HepG2 (cell line): ENCODE data around the gene ENO2. TPM values are rescaled to one million over a fixed set of nuclear protein-coding genes. Genes with fewer than 3 reads are reported as not detected.

ENCODE experiments used
- CHD4 ChIP-seq: fragments of 200-600 bp; sonication (generic); IDR thresholded peaks from 2 replicates; pipeline ENCODE4 v1.7.0; 2017; ENCODE audit warnings: mild to moderate bottlenecking, low read length, borderline replicate concordance
- FOSL2 ChIP-seq: sonication (generic); formaldehyde crosslinking; IDR thresholded peaks from 2 replicates; pipeline ENCODE4 v1.4.0; 2020; ENCODE audit warnings: missing genetic modification reagents
- FOXC1 ChIP-seq: sonication (generic); formaldehyde crosslinking; IDR thresholded peaks from 2 replicates; pipeline ENCODE4 v1.8.0; 2022; ENCODE audit warnings: mild to moderate bottlenecking, missing genetic modification reagents, borderline replicate concordance
- GFI1 ChIP-seq: sonication (generic); formaldehyde crosslinking; IDR thresholded peaks from 2 replicates; pipeline ENCODE4 v1.5.0; 2020; ENCODE audit warnings: missing genetic modification reagents, mild to moderate bottlenecking, borderline replicate concordance
- KLF9 ChIP-seq: IDR thresholded peaks from 2 replicates; pipeline ENCODE4 v1.6.1; 2016; ENCODE audit warnings: low read depth
- NFAT5 ChIP-seq: sonication (generic); formaldehyde crosslinking; IDR thresholded peaks from 2 replicates; pipeline ENCODE4 v1.4.0; 2020; ENCODE audit warnings: missing genetic modification reagents
- NFIC ChIP-seq: IDR thresholded peaks from 2 replicates; pipeline ENCODE4 v1.6.1; 2012; ENCODE audit warnings: mild to moderate bottlenecking, low read length, inconsistent platforms
- SP1 ChIP-seq, 2 experiments: fragments of 450-650 bp in 1 of 2; sonication (generic) in 1 of 2; formaldehyde crosslinking in 1 of 2; IDR thresholded peaks; 2 replicates each; pipeline versions ENCODE4 v1.4.0 to v1.6.1; 2016 to 2020; ENCODE audit warnings: missing genetic modification reagents in 1 of 2
- SP4 ChIP-seq: sonication (generic); formaldehyde crosslinking; IDR thresholded peaks from 2 replicates; pipeline ENCODE4 v1.8.1; 2023; ENCODE audit warnings: mild to moderate bottlenecking, missing genetic modification reagents
- TFAP4 ChIP-seq: sonication (generic); IDR thresholded peaks from 2 replicates; pipeline ENCODE4 v1.6.1; 2016; ENCODE audit warnings: low read depth, borderline replicate concordance
- THAP9 ChIP-seq: sonication (generic); formaldehyde crosslinking; IDR thresholded peaks from 2 replicates; pipeline ENCODE4; 2020; ENCODE audit warnings: missing genetic modification reagents, mild to moderate bottlenecking, borderline replicate concordance
- TRIM22 ChIP-seq: fragments of 450-650 bp; IDR thresholded peaks from 2 replicates; pipeline ENCODE4 v1.6.1; 2017
- ZMYM2 ChIP-seq: sonication (generic); formaldehyde crosslinking; IDR thresholded peaks from 2 replicates; pipeline ENCODE4 v1.8.0; 2022; ENCODE audit warnings: mild to moderate bottlenecking, missing genetic modification reagents
- ZNF20 ChIP-seq: sonication (generic); formaldehyde crosslinking; IDR thresholded peaks from 2 replicates; pipeline ENCODE4 v1.4.0; 2020; ENCODE audit warnings: mild to moderate bottlenecking, moderate library complexity, missing genetic modification reagents
- ZNF414 ChIP-seq: sonication (generic); formaldehyde crosslinking; IDR thresholded peaks from 2 replicates; pipeline ENCODE4 v1.5.0; 2020; ENCODE audit warnings: missing genetic modification reagents
- ZNF496 ChIP-seq: sonication (generic); formaldehyde crosslinking; IDR thresholded peaks from 2 replicates; pipeline ENCODE4 v1.8.1; 2023; ENCODE audit warnings: mild to moderate bottlenecking, moderate library complexity, missing genetic modification reagents; ENCODE audit not compliant: insufficient replicate concordance
- polyA plus RNA-seq, 8 experiments: library from polyadenylated mRNA; depleted of rRNA in 3 of 8; stranded (reverse) in 7 of 8; unstranded in 1 of 8; fragments of >200 nt; fragmentation: Illumina TruSeq in 4 of 8; extraction: Trizol in 4 of 8; gene quantifications; 2 replicates each; pipeline versions ENCODE4 v1.2.1 to v1.2.3, GENCODE V29; 2011 to 2016; ENCODE audit warnings: low read depth in 4 of 8, missing spikeins in 1 of 8, mixed read lengths in 1 of 8; ENCODE audit not compliant: insufficient read depth in 1 of 8
- total RNA-seq, 5 experiments: library from RNA; depleted of rRNA; stranded (reverse); fragments of >200 nt; fragmentation: Illumina TruSeq; extraction: Trizol; gene quantifications; 2 replicates each; pipeline ENCODE4 v1.2.3, GENCODE V29; 2016; ENCODE audit warnings: low read depth in 1 of 5

The ENO2 gene
- total and polyA plus RNA-seq, 2 of the 13 experiments (the other 11 are each of a cell fraction or from before 2014, with no cell fraction given), result 19.3 to 136 TPM

- TF ChIP-seq THAP9 (CRISPR knock-in tag), result peak; percentile 92; the same call in 1 of the 2 replicates
- no peak for TF ChIP-seq ZMYM2 (CRISPR knock-in tag)
- TF ChIP-seq GFI1 (CRISPR knock-in tag), result no peak
- no peak for TF ChIP-seq ZNF496 (CRISPR knock-in tag)
- peak; percentile 91 for TF ChIP-seq ZNF414 (CRISPR knock-in tag)
- TF ChIP-seq ZNF20 (CRISPR knock-in tag), result no peak
- TF ChIP-seq SP1 (IDR thresholded peaks at IDR 0.05), result no peak
- peak; percentile 91 for TF ChIP-seq SP1 (CRISPR knock-in tag; IDR thresholded peaks at IDR 0.05)
- TF ChIP-seq SP4 (CRISPR knock-in tag), result peak; percentile 83
- no peak for TF ChIP-seq CHD4
- no peak for TF ChIP-seq TRIM22
- no peak for TF ChIP-seq NFIC
- 0 out of 2 replicates have a peak, but pooled peaks have one; percentile 77 for TF ChIP-seq KLF9 (CRISPR knock-in tag)
- peak; percentile 10; the same call in 1 of the 2 replicates for TF ChIP-seq TFAP4
- TF ChIP-seq FOSL2, result peak; percentile 71; the same call in 1 of the 2 replicates
- TF ChIP-seq NFAT5 (CRISPR knock-in tag), result no peak
- peak; percentile 87 for TF ChIP-seq FOXC1
Measured at GRCh38 chr12:6937481-6938352, 23.3 kb downstream of the ENO2 start (continued).
